HG02763 (cell line): ENCODE results near the gene PCSK1.
"Not testable (repeated sequence)": the region's sequence is repeated elsewhere in the genome, so short reads cannot be mapped to it uniquely, and the experiment has no call there.

ENCODE experiments used
- ATAC-seq: cut with Tn5 transposase; IDR thresholded peaks from one replicate; pipeline ENCODE4 v1.9.1; 2021; ENCODE audit warnings: mild to moderate bottlenecking, moderate library complexity; ENCODE audit not compliant: unreplicated experiment

PCSK1 gene

DNA sequence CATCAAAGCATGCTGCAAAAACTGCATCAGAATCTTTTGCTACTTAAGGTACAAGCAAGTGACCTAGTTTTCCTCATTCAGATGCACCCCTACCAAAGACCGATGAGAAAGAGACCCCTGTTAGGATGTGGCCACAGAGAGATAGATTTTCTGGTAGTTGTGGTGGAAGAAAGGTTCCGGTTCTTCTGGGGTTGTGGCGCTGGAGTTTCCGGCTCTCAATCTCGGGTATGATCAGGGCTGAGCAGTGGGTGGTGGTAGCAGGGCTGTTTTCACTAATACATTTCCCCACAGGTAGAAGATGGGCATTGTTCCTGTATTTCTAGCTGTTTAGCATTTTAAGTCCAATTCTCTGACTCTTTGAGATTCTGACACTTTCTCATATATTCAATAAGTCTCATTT is 58.4 kb downstream of the PCSK1 start:
- ATAC-seq, result no peak

DNA sequence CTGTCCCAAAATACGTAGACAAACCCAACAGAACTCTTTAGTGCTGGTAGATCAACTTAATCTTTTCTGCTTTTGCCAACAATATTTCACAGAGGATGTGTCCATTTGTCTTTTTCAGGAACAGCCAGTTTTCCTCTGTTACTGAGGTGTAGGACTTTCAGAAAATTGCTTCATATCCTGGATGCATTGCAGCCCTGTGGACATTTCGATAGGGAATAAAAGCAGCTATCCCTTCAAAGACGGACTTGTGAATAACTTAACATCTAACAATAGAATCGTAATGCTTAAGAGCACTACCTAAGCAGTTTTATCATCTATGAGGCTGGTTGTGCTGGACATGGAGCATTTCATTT is 59.7 kb downstream of the PCSK1 start:
- ATAC-seq, result no peak

DNA sequence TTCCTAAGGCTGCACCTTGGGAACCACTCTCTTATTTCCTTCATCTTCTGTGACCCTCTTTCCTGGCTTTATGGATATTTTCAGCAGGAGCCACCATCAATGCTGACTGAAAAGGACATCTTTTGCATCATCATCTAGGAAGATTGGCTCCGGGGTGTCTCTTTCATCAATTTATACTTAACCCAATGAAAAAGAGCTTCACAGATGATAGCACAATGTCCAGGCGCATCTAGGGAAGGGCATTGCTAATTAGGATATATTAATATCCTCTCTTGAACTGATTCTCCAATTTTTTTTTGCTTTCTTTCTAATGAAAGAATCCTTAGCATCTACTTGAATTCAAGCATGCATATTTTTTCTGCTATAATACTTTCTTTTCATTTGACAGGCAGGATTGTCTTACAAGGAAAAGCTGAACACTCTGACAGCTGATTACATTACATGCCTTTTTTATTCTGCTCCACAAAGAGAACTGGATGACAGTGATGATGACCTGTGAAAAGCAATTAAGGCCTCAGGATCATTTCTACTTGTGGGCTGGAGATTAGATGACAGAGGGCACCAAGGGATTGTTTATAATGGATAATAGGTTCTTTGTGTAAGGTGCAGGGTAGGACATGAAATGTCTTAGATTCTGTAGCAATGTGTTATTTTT is 60.2 kb downstream of the PCSK1 start:
- ATAC-seq, result no peak

DNA sequence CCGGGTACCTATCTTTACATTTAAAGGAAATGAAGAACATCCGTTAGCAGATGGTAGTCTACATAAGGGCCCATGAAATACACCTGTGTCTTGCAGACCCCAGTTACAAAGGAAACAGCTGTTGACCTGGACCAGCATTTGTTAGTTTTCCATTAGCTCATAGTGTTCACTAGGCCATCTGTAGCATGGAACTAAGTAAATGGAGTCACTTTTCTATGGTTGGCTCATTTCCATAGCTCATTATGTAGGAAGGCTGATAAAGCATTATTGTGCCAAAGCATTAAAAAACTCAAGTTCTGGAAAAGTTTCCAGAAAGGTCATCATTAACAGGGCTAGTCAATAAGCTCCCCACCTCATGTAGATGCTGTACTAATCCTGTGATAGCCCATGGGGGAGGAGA is 62.1 kb downstream of the PCSK1 start:
- ATAC-seq, result no peak

DNA sequence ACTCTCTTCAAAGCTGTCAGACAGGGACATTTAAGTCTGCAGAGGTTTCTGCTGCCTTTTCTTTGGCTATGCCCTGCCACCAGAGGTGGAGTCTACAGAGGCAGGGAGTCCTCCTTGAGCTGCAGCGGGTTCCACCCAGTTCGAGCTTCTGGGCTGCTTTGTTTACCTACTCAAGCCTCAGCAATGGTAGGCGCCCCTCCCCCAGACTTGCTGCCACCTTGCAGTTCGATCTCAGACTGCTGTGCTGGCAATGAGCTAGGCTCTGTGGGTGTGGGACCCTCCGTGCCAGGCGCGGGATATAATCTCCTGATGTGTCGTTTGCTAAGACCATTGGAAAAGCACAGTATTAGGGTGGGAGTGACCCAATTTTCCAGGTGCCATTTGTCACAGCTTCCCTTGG is 65.7 kb downstream of the PCSK1 start:
- not testable (repeated sequence) for ATAC-seq

DNA sequence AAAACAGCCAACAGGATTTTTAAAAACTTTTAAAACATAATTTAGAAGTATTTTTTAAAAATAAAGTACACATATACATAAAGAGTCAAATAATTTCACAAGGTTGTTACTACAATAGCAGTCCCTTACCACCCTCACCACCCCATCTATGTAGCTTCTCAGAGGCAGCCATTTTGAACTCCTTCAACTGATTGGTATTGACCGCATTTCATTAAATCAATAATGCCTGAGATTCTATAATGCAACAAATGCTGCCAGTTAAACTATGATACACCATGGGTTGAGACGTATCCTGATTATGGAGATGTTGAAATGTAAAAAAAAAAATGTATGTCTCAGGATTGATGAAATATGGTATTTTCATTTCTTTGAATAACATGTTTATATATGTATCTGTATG is 78.8 kb downstream of the PCSK1 start:
- no peak for ATAC-seq

DNA sequence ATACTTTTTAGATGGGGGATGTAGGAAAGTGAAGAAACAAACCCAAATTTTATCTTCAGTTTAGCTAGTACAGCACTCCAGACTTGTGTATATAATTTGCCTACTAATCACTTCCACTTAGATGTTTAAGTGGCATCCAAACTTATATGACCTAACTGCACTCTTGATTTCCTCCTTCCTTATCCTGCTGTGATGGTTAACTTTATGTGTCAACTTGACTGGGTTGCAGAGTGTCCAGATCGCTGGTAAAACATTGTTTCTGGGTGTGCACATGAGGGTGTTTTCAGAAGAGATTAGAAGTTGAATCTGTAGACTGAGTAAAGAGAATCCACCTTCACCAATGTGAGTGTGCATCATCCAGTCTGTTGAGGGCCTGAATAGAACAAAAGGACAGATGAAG is 79.8 kb downstream of the PCSK1 start:
- no peak for ATAC-seq

DNA sequence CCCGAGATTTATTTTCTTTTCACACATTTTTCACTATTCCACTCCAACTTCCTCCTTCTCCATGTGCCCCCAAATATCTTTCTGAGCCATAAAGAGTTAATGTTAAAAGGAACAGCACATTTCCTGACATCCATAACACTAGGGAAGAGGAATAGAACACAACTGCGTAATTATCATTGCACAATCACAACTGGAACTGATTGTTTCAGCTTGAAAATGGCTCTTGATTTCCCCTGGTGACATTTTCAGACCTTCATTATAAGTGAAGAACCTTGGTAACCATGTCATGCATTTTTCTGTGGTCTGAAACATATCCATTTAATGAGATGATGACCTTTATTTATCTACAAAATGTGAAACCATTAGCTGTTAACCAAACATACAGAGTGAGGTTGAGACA is 82.4 kb downstream of the PCSK1 start:
- ATAC-seq, result no peak

DNA sequence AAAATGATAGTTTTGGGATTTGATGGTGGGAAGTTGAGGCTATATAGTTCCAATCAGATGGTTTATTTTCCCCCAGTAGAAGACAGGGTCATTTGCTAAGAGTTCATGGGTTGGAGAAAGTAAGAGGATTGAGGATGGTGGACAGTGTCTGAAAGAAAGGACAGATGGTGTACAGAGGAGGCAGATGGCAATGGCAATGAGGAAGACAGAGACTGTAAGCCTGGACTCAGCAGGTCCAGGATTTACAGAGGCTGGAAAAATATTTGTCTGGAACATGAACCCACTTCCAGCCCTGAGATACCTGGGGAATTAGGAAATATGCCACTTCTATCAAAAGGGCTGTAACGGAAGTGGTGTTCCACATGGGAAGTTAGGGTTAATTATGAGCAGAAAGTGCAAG is 84.5 kb downstream of the PCSK1 start:
- no peak for ATAC-seq

DNA sequence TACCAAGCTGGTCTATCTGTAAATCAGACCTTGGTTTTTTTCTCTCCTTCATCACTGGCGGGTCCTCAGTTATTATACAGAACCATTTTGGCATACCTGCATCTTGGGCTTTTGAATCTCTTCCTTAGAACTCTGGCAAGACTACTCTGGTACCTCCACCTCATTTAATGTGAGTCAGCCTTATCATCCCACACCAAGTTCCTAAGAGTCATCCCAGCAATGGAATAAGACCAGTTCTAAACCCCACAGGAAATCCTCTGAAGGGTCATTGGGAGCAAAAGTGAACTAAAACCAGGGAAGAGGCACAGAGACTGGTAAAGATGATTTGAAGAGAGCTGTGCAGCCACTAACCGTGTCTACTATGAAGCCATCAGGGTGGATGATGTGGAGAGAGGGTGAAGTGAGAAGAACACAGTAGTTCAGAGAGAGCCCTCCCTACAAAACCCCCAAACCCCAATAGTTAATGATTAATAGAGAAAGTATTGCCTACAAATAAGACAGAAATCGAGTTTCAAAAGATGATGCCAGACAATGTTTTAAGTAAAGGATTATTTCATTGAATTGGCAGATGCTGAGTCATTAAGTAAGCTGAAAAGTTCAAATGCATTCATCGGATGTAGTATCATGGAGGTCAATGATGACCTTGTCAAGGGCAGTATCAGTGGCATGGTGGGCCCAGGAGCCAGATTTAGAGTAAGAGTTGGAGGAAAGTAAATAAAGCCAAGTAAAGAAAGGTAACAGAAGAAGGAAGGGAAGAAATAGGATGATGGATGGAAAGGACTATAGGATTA is 85.4 kb downstream of the PCSK1 start:
- ATAC-seq, result no peak

DNA sequence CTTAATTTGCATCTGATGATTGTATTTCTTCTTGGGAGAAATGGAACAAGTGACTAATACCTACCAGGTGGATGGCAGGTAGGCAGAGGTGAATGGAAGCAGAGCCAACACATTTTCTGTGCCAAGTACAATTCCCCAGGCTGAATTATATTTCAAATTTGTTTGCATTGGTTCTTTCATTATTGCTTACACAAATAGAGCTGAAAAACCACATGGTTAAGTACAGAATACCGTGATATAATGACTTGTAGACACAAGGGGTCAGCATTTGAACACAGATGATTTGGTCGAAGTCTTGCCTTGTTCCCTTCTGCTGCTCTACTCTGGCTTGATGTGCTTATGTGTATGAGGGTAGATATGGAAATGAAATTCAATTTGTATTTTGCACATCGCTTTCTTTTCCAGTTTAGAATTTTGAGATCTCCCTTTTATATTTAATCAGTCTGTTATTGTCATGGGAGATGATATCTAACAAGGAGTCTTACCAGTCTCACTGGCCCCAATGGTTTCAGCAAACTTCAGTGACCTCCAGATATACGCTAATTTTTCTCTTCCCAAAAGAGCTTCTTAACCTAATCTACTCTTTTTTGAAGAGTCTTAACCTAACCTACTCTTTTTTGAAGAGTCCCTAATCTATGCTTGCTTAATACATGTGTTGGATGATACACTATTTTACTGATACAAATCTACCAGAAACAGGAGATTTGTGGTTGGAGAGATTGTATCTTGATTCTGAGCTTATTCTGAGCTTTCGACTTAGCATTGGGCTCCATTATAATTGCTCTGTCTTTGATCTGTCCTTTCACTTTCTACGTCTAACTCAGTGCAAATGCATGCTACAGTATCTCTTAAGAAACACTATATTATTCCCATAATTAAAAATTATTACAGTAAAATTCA is 88.1 kb downstream of the PCSK1 start:
- peak; percentile 85 for ATAC-seq

DNA sequence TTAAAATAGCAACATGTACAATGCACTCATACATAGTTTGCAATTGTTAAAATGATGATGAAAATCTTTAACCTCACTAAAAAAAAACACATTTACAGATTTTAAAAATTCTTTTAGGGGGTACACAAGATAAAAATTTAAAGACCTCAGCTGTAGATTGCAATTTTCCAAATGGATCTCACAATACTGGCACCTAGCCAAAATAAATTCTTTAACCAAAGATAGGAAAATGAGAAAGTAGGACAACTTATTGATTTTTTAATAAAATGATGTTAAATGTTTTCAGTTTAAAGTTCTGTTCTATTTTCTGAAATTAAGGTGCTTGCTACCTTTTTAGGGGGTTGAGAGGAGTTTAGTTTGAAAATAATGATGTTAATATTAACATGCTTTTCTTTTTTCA is 90.0 kb downstream of the PCSK1 start:
- ATAC-seq, result no peak

DNA sequence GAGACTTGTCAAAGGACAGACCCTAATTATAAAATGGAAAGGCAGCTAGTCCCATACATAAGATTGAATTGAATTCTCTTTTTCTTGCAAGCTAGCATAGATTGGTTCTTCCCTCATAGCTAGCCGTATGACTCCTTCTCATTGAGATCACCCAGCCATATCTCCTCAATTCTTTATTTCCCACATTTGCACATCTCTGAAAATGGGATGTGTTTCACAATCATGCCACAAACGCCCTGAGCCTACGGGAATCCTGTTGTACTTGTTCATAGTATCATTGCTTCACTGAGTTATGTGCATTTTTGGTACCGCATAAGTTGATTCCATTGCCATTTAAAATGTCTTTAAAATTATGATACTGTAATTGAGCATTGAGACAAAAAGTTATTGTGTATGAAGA is 90.5 kb downstream of the PCSK1 start:
- ATAC-seq, result no peak
